Kidney (tissue), 14 donors: Measurements from ENCODE around the gene TPM1. TPM values are rescaled to one million over a fixed set of nuclear protein-coding genes. Genes with fewer than 3 reads are reported as not detected.
"Not testable (repeated sequence)": the region's sequence is repeated elsewhere in the genome, so short reads cannot be mapped to it uniquely, and the experiment has no call there.

Experiments
- DNase-seq, 5 donors: peaks; one replicate each; pipeline ENCODE4 v3.0.0-alpha.2; 2013 to 2020
- FAIRE-seq: peaks from 2 replicates; lab custom pipeline; 2012; peaks lifted over from hg19 to GRCh38; lab: Jason Lieb, UNC
- H3K27ac ChIP-seq, 2 donors: one replicate each; pipeline ENCODE4 v1.7.0; 2013; ENCODE audit warnings: low read depth in 2 of 2, low read length in 2 of 2, inconsistent platforms in 1 of 2
- H3K27me3 ChIP-seq: one replicate; pipeline ENCODE4 v1.7.1; 2013; ENCODE audit warnings: low read length, inconsistent platforms; ENCODE audit not compliant: control insufficient read depth, insufficient read depth
- H3K36me3 ChIP-seq, 3 donors: one replicate each; pipeline versions ENCODE4 v1.7.0 to v1.7.1; 2013; ENCODE audit warnings: low read length in 3 of 3, control low read depth in 1 of 3, inconsistent platforms in 1 of 3; ENCODE audit not compliant: insufficient read depth in 3 of 3, control insufficient read depth in 2 of 3
- H3K4me1 ChIP-seq, 3 donors: one replicate each; pipeline versions ENCODE4 v1.7.0 to v1.7.1; 2013; ENCODE audit warnings: low read length in 3 of 3, inconsistent platforms in 1 of 3, low read depth in 1 of 3; ENCODE audit not compliant: control insufficient read depth in 2 of 3, insufficient read depth in 2 of 3
- H3K4me3 ChIP-seq, 3 donors: one replicate each; pipeline versions ENCODE4 v1.7.0 to v1.8.1; 2013; ENCODE audit warnings: low read length in 3 of 3, control low read depth in 1 of 3, inconsistent platforms in 1 of 3
- H3K9ac ChIP-seq, 3 donors: one replicate each; pipeline versions ENCODE4 v1.7.0 to v1.7.1; 2013; ENCODE audit warnings: low read length in 3 of 3, control low read depth in 1 of 3, inconsistent platforms in 1 of 3
- H3K9me3 ChIP-seq, 3 donors: one replicate each; pipeline versions ENCODE4 v1.7.0 to v1.7.1; 2013; ENCODE audit warnings: low read length in 3 of 3, control low read depth in 1 of 3, inconsistent platforms in 1 of 3; ENCODE audit not compliant: control insufficient read depth in 2 of 3, insufficient read depth in 1 of 3
- CTCF ChIP-seq: IDR thresholded peaks from 3 replicates; pipeline ENCODE4 v1.5.1; 2012; ENCODE audit warnings: mild to moderate bottlenecking, moderate library complexity, borderline replicate concordance; ENCODE audit not compliant: insufficient read depth; ENCODE audit errors: extremely low read depth
- intact Hi-C: fragments of 100-400 bp; cut with DNase I; formaldehyde crosslinking; loops from one replicate; pipeline ENCODE4 v1.11.1; 2022
- polyA plus RNA-seq: library from polyadenylated mRNA; stranded (reverse); fragments of 350-450 nt; fragmentation: Illumina TruSeq; extraction: RNeasy Lipid Tissue Mini Kit (QIAGEN cat#74804); gene quantifications from one replicate; pipeline ENCODE4 v1.2.3, GENCODE V29; 2014; ENCODE audit warnings: low read depth, low replicate concordance; ENCODE audit not compliant: insufficient read depth
- total RNA-seq: library from RNA; stranded (reverse); fragmentation: NEBNext Ultra II Directional; extraction: Animal tissue kit (Norgen Biotek cat#: 25700); gene quantifications from one replicate; pipeline ENCODE4 v1.2.1, GENCODE V29; 2021
- donor health status: control.
- donor health status: control.
- donor health status: control.
- donor health status: control.
- donor health status: control.
- donor health status: DM: yes; HTN: yes; CAD: no.
- donor health status: Normal renal cell carcinoma (clear cell type).

TPM1 gene
- total and polyA plus RNA-seq, 2 donors from 2014 or later = 252 to 473 TPM

DNA sequence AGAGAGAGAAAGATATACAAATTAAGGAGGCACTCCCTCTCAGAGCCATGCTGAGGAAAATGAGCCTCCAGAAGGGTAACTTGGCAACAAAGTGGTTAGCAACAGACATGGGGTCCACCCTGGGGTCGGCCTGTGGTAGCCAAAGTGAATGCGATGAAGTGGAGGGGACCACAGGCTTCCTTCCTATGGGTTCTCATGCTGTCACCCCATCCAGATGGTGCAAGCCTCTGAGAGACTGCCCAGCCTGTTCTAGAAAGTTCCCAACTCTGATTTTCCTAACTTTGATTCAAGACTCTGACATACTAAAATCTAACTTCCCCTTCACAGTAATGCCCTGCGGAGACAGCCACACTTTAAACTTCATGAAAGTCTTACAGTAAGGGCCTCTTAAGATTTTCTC is 60.9 kb downstream of the TPM1 start:
- Histone ChIP-seq H3K4me1 (no peaks in the 10 kb centered on the region), H3K36me3 (no peaks in the 10 kb centered on the region), H3K27ac (no peak overlapping the region), H3K4me3 (no peak overlapping the region), H3K9me3 (no peaks in the 10 kb centered on the region), H3K27me3 (no peaks in the 10 kb centered on the region), H3K9ac (no peak overlapping the region)
- intact Hi-C loops = no loop called here
- DNase-seq = no peak
- TF ChIP-seq CTCF = no peak
- FAIRE-seq = no peak

GRCh38 chr15:63104727-63105126 is 62.2 kb downstream of the TPM1 start:
- no peaks in the 10 kb centered on the region for H3K36me3 ChIP-seq
- intact Hi-C loops = no loop called here
- DNase-seq = no peak
- H3K4me3 ChIP-seq = no peak overlapping the region
- no peaks in the 10 kb centered on the region for H3K9me3 ChIP-seq
- TF ChIP-seq CTCF = no peak
- H3K4me1 ChIP-seq = no peaks in the 10 kb centered on the region
- no peak overlapping the region for H3K9ac ChIP-seq
- FAIRE-seq = no peak
- no peak overlapping the region for H3K27ac ChIP-seq
- no peaks in the 10 kb centered on the region for H3K27me3 ChIP-seq

- H3K9me3 ChIP-seq, H3K4me1 ChIP-seq, H3K36me3 ChIP-seq, H3K27ac ChIP-seq, H3K27me3 ChIP-seq, DNase-seq, intact Hi-C loops, H3K9ac ChIP-seq, H3K4me3 ChIP-seq, FAIRE-seq: not testable (repeated sequence)
These were observed 62.8 kb downstream of the TPM1 start for GRCh38 chr15:63105354-63105753.

DNA sequence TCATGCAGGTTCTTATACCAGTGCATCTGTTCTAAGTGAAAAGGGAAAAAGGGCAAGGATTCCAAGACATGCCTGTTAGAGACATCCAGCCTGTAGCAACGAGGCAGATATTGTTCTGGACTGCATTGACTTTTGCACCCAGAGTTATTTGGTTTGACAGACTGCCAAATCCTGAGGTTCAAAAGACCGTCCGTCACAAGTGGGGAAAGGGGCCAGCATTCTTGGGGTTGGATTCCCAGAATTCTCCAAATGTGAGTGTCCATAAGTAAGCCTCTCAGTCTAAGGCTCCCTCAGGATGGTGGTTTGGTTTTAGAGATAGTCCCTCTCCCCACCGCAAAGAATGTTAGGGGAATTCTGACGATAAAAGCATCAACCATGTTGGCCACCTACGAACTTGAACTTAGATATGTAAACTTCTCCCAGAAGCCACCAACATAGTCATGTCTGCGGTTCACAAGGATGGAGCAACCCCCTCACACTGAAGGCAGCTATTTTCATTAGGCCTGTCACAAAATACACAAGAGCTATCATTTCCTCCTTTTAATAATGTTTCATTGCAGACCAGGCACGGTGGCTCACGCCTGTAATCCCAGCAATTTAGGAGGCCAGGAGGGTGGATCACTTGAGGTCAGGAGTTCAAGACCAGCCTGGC is 65.5 kb downstream of the TPM1 start:
- no peak for FAIRE-seq

More for the DNA sequence above, 65.5 kb downstream of the TPM1 start:
- Histone ChIP-seq H3K4me3 (peak overlapping the region in 1 of 3 donors; percentile 19), H3K27ac (peak overlapping the region in 1 of 2 donors; percentile 29), H3K4me1 (no peaks in the 10 kb centered on the region), H3K27me3 (no peaks in the 10 kb centered on the region), H3K9ac (no peak overlapping the region), H3K36me3 (no peaks in the 10 kb centered on the region), H3K9me3 (no peaks in the 10 kb centered on the region)
- intact Hi-C loops = no loop called here
- peak in 4 of 5 donors; percentile 33 to 89 (median 78) for DNase-seq
- no peak for TF ChIP-seq CTCF
